Globus pallidus (tissue), 1 donor: ENCODE results near the gene AMIGO3.
"Not testable (repeated sequence)": the region's sequence is repeated elsewhere in the genome, so short reads cannot be mapped to it uniquely, and the experiment has no call there.

Source experiments
- DNase-seq: peaks from one replicate; pipeline ENCODE4 v3.0.0-alpha.2; 2015; ENCODE audit warnings: low spot score

AMIGO3 gene

GRCh38 chr3:49712166-49712565 is 7.3 kb downstream of the AMIGO3 start:
- no peak for DNase-seq

GRCh38 chr3:49711489-49711888 is 8.0 kb downstream of the AMIGO3 start:
- DNase-seq = no peak

GRCh38 chr3:49709852-49710251 is 9.6 kb downstream of the AMIGO3 start:
- DNase-seq = no peak

- no peak for DNase-seq
Measured at GRCh38 chr3:49707113-49707480, 12.4 kb downstream of the AMIGO3 start.

GRCh38 chr3:49706456-49707112 is 12.9 kb downstream of the AMIGO3 start:
- DNase-seq = no peak

GRCh38 chr3:49705390-49705960 is 14.0 kb downstream of the AMIGO3 start:
- no peak for DNase-seq

GRCh38 chr3:49704629-49705028 is 14.9 kb downstream of the AMIGO3 start:
- DNase-seq = no peak

- DNase-seq = no peak
Measured at GRCh38 chr3:49703956-49704355, 15.5 kb downstream of the AMIGO3 start.

GRCh38 chr3:49703443-49703927 is 16.0 kb downstream of the AMIGO3 start:
- DNase-seq = peak; percentile 53

- no peak for DNase-seq
Measured at GRCh38 chr3:49702672-49703071, 16.8 kb downstream of the AMIGO3 start.

GRCh38 chr3:49701388-49702077 is 18.0 kb downstream of the AMIGO3 start:
- DNase-seq = no peak

- no peak for DNase-seq
Measured at GRCh38 chr3:49700453-49701128, 18.9 kb downstream of the AMIGO3 start.

- no peak for DNase-seq
Measured at GRCh38 chr3:49700014-49700413, 19.5 kb downstream of the AMIGO3 start.

- DNase-seq = no peak
Measured at GRCh38 chr3:49699281-49699979, 20.1 kb downstream of the AMIGO3 start.

- not testable (repeated sequence) for DNase-seq
Measured at GRCh38 chr3:49695350-49696015, 24.0 kb downstream of the AMIGO3 start.

GRCh38 chr3:49694409-49695070 is 24.9 kb downstream of the AMIGO3 start:
- not testable (repeated sequence) for DNase-seq

GRCh38 chr3:49691481-49691880 is 28.0 kb downstream of the AMIGO3 start:
- DNase-seq = not testable (repeated sequence)

- not testable (repeated sequence) for DNase-seq
Measured at GRCh38 chr3:49690856-49691255, 28.6 kb downstream of the AMIGO3 start.

- DNase-seq = not testable (repeated sequence)
Measured at GRCh38 chr3:49689908-49690624, 29.4 kb downstream of the AMIGO3 start.
